GM18498 (cell line): ENCODE data around the gene FAM120B.

Source experiments
- ATAC-seq: cut with Tn5 transposase; IDR thresholded peaks from one replicate; pipeline ENCODE4 v1.9.1; 2021; ENCODE audit warnings: mild to moderate bottlenecking, moderate library complexity; ENCODE audit not compliant: unreplicated experiment

Gene FAM120B

GRCh38 chr6:170286246-170286933 is 20.2 kb upstream of the FAM120B start:
- ATAC-seq: no peak

GRCh38 chr6:170286934-170287265 is 19.7 kb upstream of the FAM120B start:
- no peak for ATAC-seq

GRCh38 chr6:170287371-170287876 is 19.1 kb upstream of the FAM120B start:
- no peak for ATAC-seq

DNA sequence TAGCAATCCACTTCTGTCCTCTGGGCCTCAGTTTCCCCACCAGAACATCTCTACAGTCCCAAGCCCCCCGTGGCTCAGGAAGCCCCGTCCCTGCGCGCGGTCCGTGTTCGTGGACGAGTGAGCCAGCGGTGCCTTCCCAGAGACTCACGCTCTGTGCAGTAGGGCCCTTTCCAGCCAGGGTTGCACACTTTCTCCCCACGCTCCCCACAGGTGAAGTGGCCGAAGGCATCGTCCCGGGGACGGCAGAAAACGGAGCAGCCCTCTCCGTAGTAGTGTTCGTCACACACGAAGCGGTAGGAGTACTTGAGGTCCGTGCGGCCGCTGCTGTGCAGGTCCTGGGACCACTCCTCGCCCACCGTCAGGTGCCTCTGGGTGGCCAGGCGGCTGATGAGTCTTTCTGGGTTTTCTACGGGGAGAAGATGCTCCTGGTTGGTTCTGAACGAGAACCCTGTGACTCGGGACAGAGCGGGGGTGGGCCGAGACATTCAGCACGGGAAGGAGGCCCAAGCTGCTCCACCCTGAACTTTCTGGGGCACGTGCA is 18.4 kb upstream of the FAM120B start:
- no peak for ATAC-seq

DNA sequence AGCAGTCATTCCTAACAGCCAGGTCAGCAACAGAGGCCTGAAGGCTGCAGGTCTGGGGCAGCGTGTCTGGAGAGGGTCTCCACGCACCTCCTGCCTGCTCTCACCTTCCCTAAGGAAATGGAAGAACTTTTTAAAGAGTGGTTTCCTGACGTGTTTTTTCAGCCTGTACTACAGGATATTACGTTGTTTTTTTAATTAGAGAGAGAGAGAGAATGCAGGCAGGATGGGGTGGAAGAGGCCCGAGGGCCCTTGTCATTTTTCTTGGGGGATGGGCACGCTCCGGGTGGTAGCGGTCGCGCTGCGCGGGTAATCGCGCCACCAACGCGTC is 17.7 kb upstream of the FAM120B start:
- no peak for ATAC-seq

GRCh38 chr6:170289180-170289931 is 17.2 kb upstream of the FAM120B start:
- ATAC-seq: no peak

DNA sequence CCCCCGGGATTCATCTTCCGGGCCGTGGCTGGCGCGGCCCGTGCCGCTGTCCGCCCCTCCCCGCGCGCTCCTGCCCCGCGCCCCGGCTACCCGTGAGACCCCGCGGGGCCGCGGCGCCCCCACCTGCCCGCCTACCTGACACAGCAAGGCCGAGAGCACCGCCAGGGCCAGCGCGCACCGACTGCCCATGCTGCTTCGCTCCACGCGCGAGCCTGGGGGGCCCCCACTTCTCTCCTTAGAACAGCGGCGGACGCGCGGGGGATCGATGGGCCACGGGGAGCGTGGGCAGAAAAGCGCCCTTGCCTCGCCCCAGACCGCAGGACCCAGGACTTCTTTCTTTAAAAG is 16.6 kb upstream of the FAM120B start:
- no peak for ATAC-seq

DNA sequence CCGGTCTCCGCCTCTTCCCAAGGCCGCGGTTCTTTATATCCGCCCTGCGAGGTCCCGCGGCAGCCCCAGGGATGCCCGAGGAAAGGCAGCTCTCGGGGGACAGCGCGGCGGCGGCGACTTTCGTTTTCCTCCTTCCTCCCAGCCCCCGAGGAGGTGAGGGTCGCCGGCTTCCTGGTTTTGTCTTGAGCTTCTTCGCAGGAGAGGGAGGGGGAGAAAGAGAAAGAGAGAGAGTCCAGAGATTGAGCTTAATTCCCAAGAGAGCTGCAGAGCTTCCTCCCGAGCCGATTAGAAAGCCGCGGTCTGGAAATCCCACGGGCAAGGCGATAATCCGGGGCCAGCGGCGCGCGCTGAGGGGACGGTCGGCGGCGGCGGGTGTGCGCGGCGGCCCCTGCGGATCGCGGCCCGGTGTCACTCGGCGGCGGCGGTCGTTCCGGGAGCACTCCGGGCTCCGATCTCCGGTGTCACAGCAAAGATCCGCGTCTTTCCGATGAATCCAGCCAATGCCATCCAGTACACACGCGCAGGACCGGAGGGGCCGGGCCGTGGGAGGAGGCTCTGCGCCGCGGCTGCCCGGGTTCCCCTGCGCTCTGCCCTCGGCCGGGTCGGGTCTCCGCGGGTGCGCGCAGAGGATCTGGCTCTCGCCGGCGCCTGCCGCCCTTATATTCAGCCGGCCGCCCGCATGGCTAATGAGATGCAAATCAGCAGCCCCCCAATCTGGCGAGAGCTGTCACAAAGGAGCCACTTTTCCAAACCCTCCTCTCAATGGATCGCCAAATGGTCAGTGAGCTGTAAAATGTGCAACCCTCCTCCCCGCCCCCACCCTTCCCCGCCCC is 16.0 kb upstream of the FAM120B start, which contains the start of gene DLL1:
TSS of gene DLL1 (minus strand) at position 783 of the 833 bp plus-strand sequence. CDS start 939 bp downstream, outside the sequence.
- no peak for ATAC-seq

DNA sequence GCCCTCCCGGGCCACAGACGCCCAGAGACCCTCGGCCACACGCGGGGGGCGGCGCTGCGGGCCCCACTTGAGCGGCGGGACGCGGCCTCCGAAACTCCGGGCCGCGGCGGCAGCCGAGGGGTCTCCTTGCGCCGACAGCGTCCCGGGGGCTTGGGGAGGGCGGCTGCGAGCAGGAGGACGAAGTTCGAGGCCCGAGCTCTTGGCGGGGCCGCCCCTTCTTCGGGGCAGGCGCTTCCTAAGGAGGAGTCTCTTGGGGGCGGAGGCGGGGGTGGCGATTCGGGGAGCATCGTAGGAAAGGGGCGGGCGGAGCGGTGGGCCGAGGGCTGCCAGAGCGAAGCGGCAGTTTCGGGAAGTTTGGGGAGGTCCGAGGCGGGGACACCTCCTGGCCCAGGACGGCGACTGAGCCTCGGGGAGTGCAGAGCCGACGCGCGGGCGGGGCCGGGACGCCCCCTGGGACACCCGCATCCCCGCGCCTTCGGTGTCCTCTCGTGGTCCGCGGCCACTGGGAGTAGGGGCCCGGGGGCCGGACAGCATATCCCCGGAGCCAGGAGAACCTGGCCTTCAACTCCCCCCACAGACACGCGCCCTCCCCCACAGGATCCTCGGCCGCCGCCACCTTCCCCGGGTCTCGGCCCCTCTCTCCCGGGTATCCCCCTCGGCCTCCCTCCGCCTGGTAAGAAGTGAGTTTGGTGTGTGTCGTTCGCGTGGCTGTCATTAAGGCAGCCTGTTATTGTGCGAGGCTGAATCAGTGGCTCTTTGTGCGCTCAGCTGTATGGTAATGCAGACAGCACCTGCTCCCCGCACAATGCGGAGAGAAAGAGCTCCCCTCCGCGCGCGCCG is 15.1 kb upstream of the FAM120B start:
- peak; percentile 49 for ATAC-seq

GRCh38 chr6:170292111-170292406 is 14.5 kb upstream of the FAM120B start:
- ATAC-seq: no peak

- ATAC-seq: no peak
These were observed 14.0 kb upstream of the FAM120B start for GRCh38 chr6:170292407-170293158.

GRCh38 chr6:170293341-170294231 is 13.0 kb upstream of the FAM120B start:
- ATAC-seq: no peak

GRCh38 chr6:170294298-170294730 is 12.2 kb upstream of the FAM120B start:
- no peak for ATAC-seq

DNA sequence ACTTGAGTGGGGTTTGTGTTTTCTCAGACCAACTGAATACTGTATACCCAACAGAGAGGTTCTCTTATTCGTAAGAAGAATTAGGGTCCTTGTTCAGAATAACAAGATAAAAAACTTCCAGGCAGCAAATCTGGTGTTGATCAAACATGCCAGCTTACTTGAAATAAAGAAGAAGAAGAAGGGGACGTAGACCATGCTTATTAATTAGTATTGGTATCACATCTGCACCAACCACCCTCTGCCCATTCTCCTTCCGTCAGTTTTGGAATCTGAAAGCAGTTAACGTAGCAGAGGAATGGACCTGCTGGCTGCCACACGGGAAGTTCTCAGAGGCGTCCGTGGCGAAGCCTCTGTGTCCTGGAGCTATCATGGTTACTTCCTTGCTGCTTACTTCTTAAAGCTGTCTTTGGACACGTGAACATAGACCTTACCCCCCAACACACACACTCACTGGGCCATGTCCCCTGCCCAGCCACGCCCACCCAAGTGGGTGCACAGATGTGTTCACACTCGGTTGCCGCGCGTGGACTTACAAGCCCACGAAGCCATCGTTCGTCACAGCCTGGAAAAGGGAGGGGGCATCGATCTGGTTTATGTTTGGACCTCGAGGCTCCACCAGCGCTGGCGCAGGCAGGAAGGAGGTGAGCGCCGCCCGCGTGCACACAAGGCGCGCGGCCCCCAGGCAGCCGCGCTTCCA is 11.6 kb upstream of the FAM120B start:
- ATAC-seq: no peak

- peak; percentile 66 for ATAC-seq
These were observed 10.8 kb upstream of the FAM120B start for GRCh38 chr6:170295510-170296422.

- ATAC-seq: no peak
These were observed 10.2 kb upstream of the FAM120B start for GRCh38 chr6:170296423-170296745.
